Measurements from ENCODE around the gene HRH1. TPM values are rescaled to one million over a fixed set of nuclear protein-coding genes. Genes with fewer than 3 reads are reported as not detected.

HRH1 gene
- total and polyA plus RNA-seq, 10 of the 15 experiments (the other 5 are each of a cell fraction or from before 2014, with no cell fraction given), result not detected

GRCh38 chr3:11284011-11284410, 129.7 kb downstream of the HRH1 start (continued):
- TF ChIP-seq PRDM15 (CRISPR knock-in tag; IDR thresholded peaks at IDR 0.05), result no peak

- in situ Hi-C loops (cut with MboI) (no loop called here), intact Hi-C loops (cut with micrococcal nuclease; ENCODE audit: unreplicated experiment) (loop anchor here (5.0 kb wide), 1 partner anchor 48 kb away; no protein-coding TSS in a partner anchor)
- no peaks in the 10 kb centered on the region for H4K20me1 ChIP-seq (ENCODE audit: control insufficient read depth, insufficient read depth)
- H2AFZ ChIP-seq (ENCODE audit: control insufficient read depth, low read depth, low read length), result no peak overlapping the region
- TF ChIP-seq NFYA (IDR thresholded peaks at IDR 0.05; ENCODE audit: borderline replicate concordance, low read depth, low read length), result no peak
- TF ChIP-seq SMAD1 (IDR thresholded peaks at IDR 0.05; ENCODE audit: low read depth, partially characterized antibody), result no peak
- no peak for TF ChIP-seq KLF5 (IDR thresholded peaks at IDR 0.05; ENCODE audit: partially characterized antibody)
- TF ChIP-seq LARP7 (IDR thresholded peaks at IDR 0.05), result no peak
- TF ChIP-seq IRF5 (IDR thresholded peaks at IDR 0.05; ENCODE audit: borderline replicate concordance), result no peak
- TF ChIP-seq CBX5 (IDR thresholded peaks at IDR 0.05; ENCODE audit: low read depth), result no peak
- no peak for TF ChIP-seq RUNX3 (IDR thresholded peaks at IDR 0.05; ENCODE audit: low read length)
- TF ChIP-seq CREB1 (IDR thresholded peaks at IDR 0.05; ENCODE audit: low read depth), result no peak
- no peak for TF ChIP-seq STAT3 (IDR thresholded peaks at IDR 0.05; ENCODE audit: low read depth, low read length)
- TF ChIP-seq ZBTB4 (CRISPR knock-in tag; IDR thresholded peaks at IDR 0.05), result no peak
- peaks cover 3 to 5% of the 10 kb centered on the region in 2 experiments; a peak in 3 of 4 replicates for H3K36me3 ChIP-seq (ENCODE audit: control insufficient read depth in 2 of 2, insufficient read depth in 2 of 2, low read length in 1 of 2)
- SMC1A ChIA-PET (ENCODE audit: uncharacterized antibody, unreplicated experiment), result interaction anchor here (0.7 to 7.2 kb wide), 4 partner anchors 12 to 224 kb away, joined by 3 to 73 read pairs (median 4); partner anchors contain the start of gene ATG7
- no peak overlapping the region for H3K9ac ChIP-seq (ENCODE audit: control insufficient read depth, insufficient read depth, low read length)
- no peaks in the 10 kb centered on the region for H3K27me3 ChIP-seq (replicated peaks in 1 of 2; ENCODE audit: control insufficient read depth in 2 of 2, insufficient read depth in 2 of 2, low read length in 1 of 2)
- POLR2A ChIA-PET, result interaction anchor here (1.3 kb wide), 1 partner anchor 13 kb away, joined by 3 read pairs; the partner anchor contains the start of gene ATG7
- DNase-seq (ENCODE audit: low read depth, low spot score), result no peak
- CTCF ChIA-PET, result interaction anchor here (0.8 to 5.2 kb wide), 2 partner anchors 12 to 49 kb away, joined by 3 to 32 read pairs; partner anchors contain the start of gene ATG7
- RAD21 ChIA-PET (ENCODE audit: unreplicated experiment), result interaction anchor here (1.2 kb wide), 1 partner anchor 14 kb away, joined by 3 read pairs; the partner anchor contains the start of gene ATG7
- H3K4me3 ChIP-seq, result no peak overlapping the region
- no peaks in the 10 kb centered on the region for H3K9me3 ChIP-seq (replicated peaks; ENCODE audit: control insufficient read depth, insufficient read depth, low read length)
- H3K79me2 ChIP-seq (ENCODE audit: control insufficient read depth, insufficient read depth, low read length), result peaks cover 2% of the 10 kb centered on the region
- WGBS (ENCODE audit: insufficient coverage, insufficient replicate concordance, low lambda C conversion rate, missing lambda C conversion rate), result 59% methylated on average over 2 of the region's 2 CpGs
- FAIRE-seq, result no peak
- BruUV-seq (replicated peaks), result no TSS peak
- H3K27ac ChIP-seq (ENCODE audit: control insufficient read depth, insufficient read depth), result no peak overlapping the region
- H3K4me1 ChIP-seq (ENCODE audit: control insufficient read depth, insufficient read depth, low read length), result peaks cover 27% of the 10 kb centered on the region
- no peak overlapping the region for H3K4me2 ChIP-seq (ENCODE audit: control insufficient read depth, insufficient read depth)
- no peak for ATAC-seq
Measured at GRCh38 chr3:11285471-11285870, 131.2 kb downstream of the HRH1 start.
